Kidney (tissue), 14 donors: ENCODE data around the gene ICA1. TPM values are rescaled to one million over a fixed set of nuclear protein-coding genes. Genes with fewer than 3 reads are reported as not detected.

Experiments used
- DNase-seq, 5 donors: peaks; one replicate each; pipeline ENCODE4 v3.0.0-alpha.2; 2013 to 2020
- FAIRE-seq: peaks from 2 replicates; lab custom pipeline; 2012; peaks lifted over from hg19 to GRCh38; lab: Jason Lieb, UNC
- H3K27ac ChIP-seq, 2 donors: one replicate each; pipeline ENCODE4 v1.7.0; 2013; ENCODE audit warnings: low read depth in 2 of 2, low read length in 2 of 2, inconsistent platforms in 1 of 2
- H3K27me3 ChIP-seq: one replicate; pipeline ENCODE4 v1.7.1; 2013; ENCODE audit warnings: low read length, inconsistent platforms; ENCODE audit not compliant: control insufficient read depth, insufficient read depth
- H3K36me3 ChIP-seq, 3 donors: one replicate each; pipeline versions ENCODE4 v1.7.0 to v1.7.1; 2013; ENCODE audit warnings: low read length in 3 of 3, control low read depth in 1 of 3, inconsistent platforms in 1 of 3; ENCODE audit not compliant: insufficient read depth in 3 of 3, control insufficient read depth in 2 of 3
- H3K4me1 ChIP-seq, 3 donors: one replicate each; pipeline versions ENCODE4 v1.7.0 to v1.7.1; 2013; ENCODE audit warnings: low read length in 3 of 3, inconsistent platforms in 1 of 3, low read depth in 1 of 3; ENCODE audit not compliant: control insufficient read depth in 2 of 3, insufficient read depth in 2 of 3
- H3K4me3 ChIP-seq, 3 donors: one replicate each; pipeline versions ENCODE4 v1.7.0 to v1.8.1; 2013; ENCODE audit warnings: low read length in 3 of 3, control low read depth in 1 of 3, inconsistent platforms in 1 of 3
- H3K9ac ChIP-seq, 3 donors: one replicate each; pipeline versions ENCODE4 v1.7.0 to v1.7.1; 2013; ENCODE audit warnings: low read length in 3 of 3, control low read depth in 1 of 3, inconsistent platforms in 1 of 3
- H3K9me3 ChIP-seq, 3 donors: one replicate each; pipeline versions ENCODE4 v1.7.0 to v1.7.1; 2013; ENCODE audit warnings: low read length in 3 of 3, control low read depth in 1 of 3, inconsistent platforms in 1 of 3; ENCODE audit not compliant: control insufficient read depth in 2 of 3, insufficient read depth in 1 of 3
- CTCF ChIP-seq: IDR thresholded peaks from 3 replicates; pipeline ENCODE4 v1.5.1; 2012; ENCODE audit warnings: mild to moderate bottlenecking, moderate library complexity, borderline replicate concordance; ENCODE audit not compliant: insufficient read depth; ENCODE audit errors: extremely low read depth
- intact Hi-C: fragments of 100-400 bp; cut with DNase I; formaldehyde crosslinking; loops from one replicate; pipeline ENCODE4 v1.11.1; 2022
- polyA plus RNA-seq: library from polyadenylated mRNA; stranded (reverse); fragments of 350-450 nt; fragmentation: Illumina TruSeq; extraction: RNeasy Lipid Tissue Mini Kit (QIAGEN cat#74804); gene quantifications from one replicate; pipeline ENCODE4 v1.2.3, GENCODE V29; 2014; ENCODE audit warnings: low read depth, low replicate concordance; ENCODE audit not compliant: insufficient read depth
- total RNA-seq: library from RNA; stranded (reverse); fragmentation: NEBNext Ultra II Directional; extraction: Animal tissue kit (Norgen Biotek cat#: 25700); gene quantifications from one replicate; pipeline ENCODE4 v1.2.1, GENCODE V29; 2021
- donor health status: control.
- donor health status: control.
- donor health status: control.
- donor health status: control.
- donor health status: control.
- donor health status: DM: yes; HTN: yes; CAD: no.
- donor health status: Normal renal cell carcinoma (clear cell type).

Gene ICA1
- total and polyA plus RNA-seq, 2 donors from 2014 or later, result 24.2 to 41.8 TPM

DNA sequence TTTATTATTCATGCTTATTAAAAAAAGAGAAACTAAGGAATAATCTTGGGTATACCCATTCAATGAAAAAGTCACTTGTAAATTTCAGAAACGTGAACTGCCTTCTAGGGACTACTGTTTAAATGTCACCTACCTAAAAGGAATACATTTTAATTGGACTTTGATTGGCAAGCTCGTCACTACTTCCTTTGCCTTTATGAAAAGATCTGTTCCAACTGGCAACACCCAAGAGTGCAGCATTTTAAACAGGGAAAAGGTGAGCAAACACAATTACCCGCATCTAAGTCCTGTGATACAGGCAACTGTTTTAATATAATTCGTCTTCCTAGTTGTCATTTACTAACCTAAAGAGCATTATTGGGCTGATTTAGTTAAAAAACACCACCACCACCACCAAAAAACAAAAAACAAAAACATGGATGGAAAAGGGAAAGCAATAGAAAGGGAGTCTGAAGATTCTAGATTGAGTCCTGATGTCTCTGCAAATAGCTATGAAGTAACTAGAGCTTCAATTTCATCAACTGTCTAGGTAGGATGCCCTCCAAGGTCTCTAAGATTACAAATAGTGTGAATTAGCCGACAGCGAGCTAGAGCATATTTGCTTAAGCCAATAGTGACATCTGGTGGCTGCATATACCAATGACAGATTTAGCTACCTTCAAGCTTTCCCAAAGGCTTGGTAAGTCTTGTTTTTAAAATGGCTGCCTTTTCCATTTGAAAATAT lies 33.8 kb upstream of the ICA1 start:
- no peak overlapping the region for H3K9ac ChIP-seq
- peak; percentile 98 for FAIRE-seq
- TF ChIP-seq CTCF, result peak; percentile 82

GRCh38 chr7:8291397-8292141 lies 29.6 kb upstream of the ICA1 start:
- Histone ChIP-seq H3K9ac (no peak overlapping the region), H3K36me3 (no peaks in the 10 kb centered on the region), H3K4me3 (no peak overlapping the region), H3K9me3 (no peaks in the 10 kb centered on the region), H3K4me1 (no peaks in the 10 kb centered on the region), H3K27me3 (no peaks in the 10 kb centered on the region), H3K27ac (no peak overlapping the region)
- DNase-seq, result no peak
- TF ChIP-seq CTCF, result no peak
- no peak for FAIRE-seq
- intact Hi-C loops, result no loop called here

More for the DNA sequence above, 33.8 kb upstream of the ICA1 start:
- H3K27me3 ChIP-seq, result no peaks in the 10 kb centered on the region
- intact Hi-C loops, result no loop called here
- H3K27ac ChIP-seq, result no peak overlapping the region
- no peak overlapping the region for H3K4me3 ChIP-seq
- DNase-seq, result peak in 4 of 5 donors; percentile 50 to 93 (median 77)
- H3K36me3 ChIP-seq, result no peaks in the 10 kb centered on the region
- H3K4me1 ChIP-seq, result no peaks in the 10 kb centered on the region
- no peaks in the 10 kb centered on the region for H3K9me3 ChIP-seq

GRCh38 chr7:8290645-8291308 lies 28.8 kb upstream of the ICA1 start:
- no peak for TF ChIP-seq CTCF
- no peak overlapping the region for H3K27ac ChIP-seq
- DNase-seq (no peak), FAIRE-seq (no peak)
- H3K4me3 ChIP-seq, result no peak overlapping the region
- no peaks in the 10 kb centered on the region for H3K27me3 ChIP-seq
- no peak overlapping the region for H3K9ac ChIP-seq
- no peaks in the 10 kb centered on the region for H3K36me3 ChIP-seq
- no peaks in the 10 kb centered on the region for H3K4me1 ChIP-seq
- intact Hi-C loops, result no loop called here
- H3K9me3 ChIP-seq, result no peaks in the 10 kb centered on the region
